Limb (tissue), 2 donors: ENCODE results near the gene IZUMO3.
A peak's percentile ranks its signal among the peaks of the same experiment; 100 is the strongest.
"Not testable (repeated sequence)": the region's sequence is repeated elsewhere in the genome, so short reads cannot be mapped to it uniquely, and the experiment has no call there.

Experiments
- DNase-seq, 2 donors: peaks; one replicate each; pipeline ENCODE4 v3.0.0-alpha.2; 2016; ENCODE audit errors: extremely low spot score in 2 of 2

The IZUMO3 gene, protein sequence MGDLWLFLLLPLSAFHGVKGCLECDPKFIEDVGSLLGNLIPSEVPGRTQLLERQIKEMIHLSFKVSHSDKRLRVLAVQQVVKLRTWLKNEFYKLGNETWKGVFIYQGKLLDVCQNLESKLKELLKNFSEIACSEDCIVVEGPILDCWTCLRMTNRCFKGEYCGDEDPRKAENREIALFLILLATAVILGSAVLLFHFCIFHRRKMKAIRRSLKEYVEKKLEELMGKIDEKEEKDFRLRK

GRCh38 chr9:24545847-24546522 is at the start of gene IZUMO3:
Gene IZUMO3, minus strand, starts transcription at chr9:24545897. Its CDS starts 248 bp downstream, at chr9:24545649.
- no peak for DNase-seq

DNA sequence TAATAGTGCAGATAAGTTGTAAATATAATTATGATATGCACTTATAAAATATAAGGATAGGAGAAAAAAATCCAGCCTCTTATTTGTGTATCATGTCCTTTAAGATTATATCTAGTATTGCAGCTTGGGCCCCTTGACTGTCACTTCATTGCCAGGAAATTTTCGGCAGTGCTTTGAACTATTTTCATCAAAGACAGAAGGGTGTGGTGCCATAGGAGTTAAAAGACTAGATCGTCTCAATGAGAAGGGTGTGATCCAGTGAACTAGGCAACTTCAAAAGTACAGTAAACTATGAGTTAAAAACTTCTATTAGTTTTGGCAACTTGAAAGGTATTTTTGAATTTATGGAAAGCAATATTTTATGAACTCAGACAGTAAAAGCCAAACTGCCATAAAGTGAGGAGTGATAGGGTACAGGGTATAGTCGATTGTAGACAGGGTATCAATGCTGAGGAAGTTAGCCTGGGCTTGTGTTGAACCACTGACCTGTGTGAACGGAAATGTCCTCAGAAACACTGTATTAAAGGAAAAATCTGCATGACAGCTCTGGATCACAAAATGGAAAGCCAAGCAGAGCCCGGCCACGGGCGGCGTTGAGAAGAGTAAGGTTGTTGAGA is 48.6 kb upstream of the IZUMO3 start:
- DNase-seq = no peak

DNA sequence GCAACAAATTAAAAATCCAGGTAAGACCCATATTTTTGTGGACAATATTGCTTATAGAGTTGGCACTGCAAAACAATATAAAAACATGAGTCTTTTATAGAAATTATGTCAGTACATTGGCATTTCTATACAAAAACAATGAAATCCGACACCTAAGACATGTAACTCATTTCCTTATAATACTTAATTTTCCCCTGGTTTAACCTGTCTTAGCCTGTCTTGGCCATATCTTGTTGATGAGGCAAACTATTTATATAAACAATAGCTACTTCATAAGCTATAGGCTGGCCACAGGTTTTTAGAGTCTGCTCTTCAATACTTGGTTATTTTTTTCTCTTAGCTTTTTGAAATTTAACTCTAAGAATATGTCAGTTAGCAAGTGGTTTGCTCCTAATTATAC is 44.7 kb upstream of the IZUMO3 start:
- no peak for DNase-seq

DNA sequence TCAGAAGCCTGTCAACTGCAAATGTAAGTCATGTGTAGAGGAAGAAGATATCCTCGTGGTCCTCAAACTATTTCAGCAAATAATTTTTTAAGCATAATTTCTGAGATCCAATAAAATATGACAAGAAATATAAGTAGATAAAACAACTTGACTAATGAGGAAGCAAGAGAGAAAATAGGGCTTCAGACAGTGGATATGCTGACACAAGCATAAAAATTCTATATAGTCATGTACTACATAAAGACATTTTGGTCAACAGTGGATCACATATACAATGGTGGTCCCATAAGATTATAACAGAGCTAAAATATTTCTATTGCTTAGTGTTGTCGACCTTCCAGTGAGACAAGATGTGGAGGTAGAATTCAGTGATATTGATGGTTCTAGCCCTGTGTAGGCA is 42.2 kb upstream of the IZUMO3 start:
- no peak for DNase-seq

DNA sequence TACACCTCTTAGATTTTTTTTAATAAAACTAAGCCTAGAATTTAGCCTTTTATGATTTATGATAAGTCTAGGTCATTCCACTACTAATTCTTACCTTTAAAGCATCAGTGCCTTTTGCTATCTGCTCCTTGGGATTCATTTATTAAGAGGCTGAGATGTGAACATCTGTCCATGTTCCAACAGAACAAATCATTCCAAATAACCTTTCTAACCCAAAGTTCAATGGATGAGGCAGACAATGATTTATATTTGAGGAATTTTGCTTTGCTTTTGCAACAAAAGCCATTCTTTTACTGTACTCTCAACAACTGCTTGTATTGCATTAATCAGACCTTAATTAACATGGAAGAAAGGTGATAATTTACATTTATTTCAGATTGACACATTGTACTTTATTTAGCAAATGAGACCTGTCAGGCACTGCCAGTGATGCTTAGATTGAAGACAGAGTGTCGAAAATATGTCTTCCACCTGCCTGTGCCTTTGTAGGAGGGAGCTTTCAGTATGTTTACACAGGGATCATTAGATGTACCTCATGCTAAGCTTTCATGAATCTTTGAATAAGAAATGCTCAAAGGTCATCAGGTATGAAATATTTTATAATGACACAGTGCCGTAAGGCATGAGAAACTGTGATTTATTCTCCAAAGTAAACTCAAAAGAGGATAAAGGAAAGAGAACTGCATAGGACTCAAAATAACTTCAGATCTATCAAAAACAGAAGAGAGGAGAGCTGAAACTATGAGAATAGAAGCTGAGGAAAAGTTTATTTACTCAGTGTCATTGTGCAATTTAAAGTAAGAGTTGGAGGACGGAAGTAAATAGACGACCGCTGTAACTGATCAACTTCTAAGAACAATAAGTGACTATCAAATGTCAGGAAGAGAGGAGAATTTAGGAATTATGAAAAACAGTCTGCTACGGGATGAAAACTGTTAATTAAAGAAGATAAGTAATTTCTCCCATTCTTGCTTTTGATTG is 36.7 kb upstream of the IZUMO3 start:
- no peak for DNase-seq

DNA sequence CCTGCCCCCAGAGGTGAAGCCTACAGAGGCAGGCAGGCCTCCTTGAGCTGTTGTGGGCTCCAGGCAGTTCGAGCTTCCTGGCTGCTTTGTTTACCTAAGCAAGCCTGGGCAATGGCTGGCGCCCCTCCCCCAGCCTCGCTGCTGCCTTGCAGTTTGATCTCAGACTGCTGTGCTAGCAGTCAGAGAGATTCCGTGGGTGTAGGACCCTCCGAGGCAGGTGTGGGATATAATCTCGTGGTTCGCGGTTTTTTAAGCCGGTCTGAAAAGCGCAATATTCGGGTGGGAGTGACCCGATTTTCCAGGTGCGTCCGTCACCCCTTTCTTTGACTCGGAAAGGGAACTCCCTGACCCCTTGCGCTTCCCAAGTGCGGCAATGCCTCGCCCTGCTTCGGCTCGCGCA is 34.3 kb upstream of the IZUMO3 start:
- DNase-seq = not testable (repeated sequence)

DNA sequence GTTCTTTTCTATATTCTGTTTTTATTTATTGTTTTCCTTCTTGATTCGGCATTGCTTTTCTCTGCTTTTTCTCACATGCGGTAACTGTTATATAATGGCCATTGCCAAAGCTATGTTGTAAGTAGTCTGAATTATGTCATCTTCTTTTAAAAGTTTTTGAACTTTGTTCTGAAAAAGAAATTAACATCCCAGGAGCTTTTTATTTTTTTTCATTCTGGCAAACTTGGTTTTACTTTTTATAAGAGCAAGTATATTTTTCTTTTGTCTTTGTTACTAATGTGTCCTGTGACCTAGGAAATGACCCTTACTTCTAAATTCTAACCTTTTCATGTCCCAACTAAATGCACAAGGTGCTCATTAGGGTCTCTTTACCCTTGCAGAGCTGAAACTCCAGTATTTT is 26.7 kb upstream of the IZUMO3 start:
- peak in 1 of 2 donors; percentile 19 for DNase-seq

DNA sequence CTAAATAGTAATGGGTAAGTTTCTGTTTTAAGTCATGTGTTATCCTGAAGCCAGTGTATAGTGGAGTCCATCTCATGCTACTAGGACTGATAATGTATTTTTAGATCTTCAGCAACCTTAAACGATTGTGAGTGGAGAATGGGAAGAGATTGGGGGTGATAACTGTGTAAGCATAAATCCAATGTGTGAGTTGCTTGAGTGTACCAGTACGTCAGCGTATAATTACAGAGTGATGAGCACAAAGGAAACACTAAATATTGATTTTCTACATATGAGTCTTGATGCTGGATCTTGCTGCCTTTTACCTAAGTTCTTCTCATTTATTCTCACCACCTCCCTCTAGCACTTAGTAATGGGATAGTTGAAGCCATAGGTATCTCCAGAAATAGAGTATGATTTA is 16.3 kb upstream of the IZUMO3 start:
- DNase-seq = no peak

DNA sequence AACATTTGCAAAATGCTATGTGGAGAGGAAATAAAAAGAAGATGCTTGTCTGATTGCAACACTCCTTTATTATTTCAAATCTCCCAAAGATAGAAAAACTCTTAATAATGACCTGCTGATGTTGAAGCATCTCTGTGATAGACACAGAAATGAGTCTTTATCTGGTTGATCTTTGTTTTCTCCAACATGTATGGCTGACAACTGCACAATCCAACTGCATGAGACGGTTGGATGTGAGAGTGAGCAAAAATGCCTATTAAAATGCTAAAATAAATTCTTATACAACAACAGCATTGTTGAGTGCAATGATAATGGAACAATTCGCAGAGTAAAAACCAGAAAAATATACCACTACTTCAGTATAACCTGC is 7.5 kb upstream of the IZUMO3 start:
- DNase-seq = no peak

GRCh38 chr9:24552526-24553182 is 7.0 kb upstream of the IZUMO3 start:
- DNase-seq = peak in 1 of 2 donors; percentile 20

GRCh38 chr9:24545285-24545684 is 412 bp downstream of the IZUMO3 start:
- DNase-seq = no peak

DNA sequence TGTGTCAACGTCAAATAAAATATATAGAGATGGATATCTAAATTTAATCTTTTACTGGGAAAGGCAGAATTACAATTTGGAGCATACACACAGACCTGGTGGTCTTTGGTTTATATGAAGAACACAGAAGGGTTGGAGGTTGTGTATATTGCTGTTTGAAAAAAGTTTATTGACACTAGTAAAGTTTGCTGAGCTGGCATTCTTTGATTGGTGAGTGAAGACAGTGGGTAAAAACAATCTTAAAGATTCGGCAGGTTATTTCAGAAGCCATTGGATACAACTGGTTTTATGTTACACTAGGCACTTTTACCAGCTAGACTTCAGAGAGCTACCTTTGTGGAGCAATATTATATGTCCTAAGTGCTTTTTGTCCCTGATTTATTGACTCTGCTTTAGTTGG is 27.2 kb downstream of the IZUMO3 start:
- no peak for DNase-seq

DNA sequence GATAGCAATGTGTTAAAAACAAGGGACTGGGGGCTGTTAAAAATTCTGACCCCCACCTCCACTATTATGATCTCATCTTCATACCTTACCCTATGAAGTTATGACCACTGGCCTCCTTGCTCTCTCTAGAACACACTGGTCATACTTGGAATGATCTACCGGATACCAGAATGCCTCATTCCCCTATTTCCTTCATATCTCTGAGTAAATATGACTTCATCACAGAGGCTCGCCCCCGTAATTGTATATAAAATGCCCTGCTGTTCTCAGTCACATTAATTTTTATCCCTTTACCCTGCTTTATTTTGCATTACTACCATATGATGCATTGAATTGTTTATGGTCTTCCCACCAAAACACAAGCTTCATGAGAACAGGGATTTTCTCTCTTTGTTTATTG is 29.2 kb downstream of the IZUMO3 start:
- DNase-seq = no peak

DNA sequence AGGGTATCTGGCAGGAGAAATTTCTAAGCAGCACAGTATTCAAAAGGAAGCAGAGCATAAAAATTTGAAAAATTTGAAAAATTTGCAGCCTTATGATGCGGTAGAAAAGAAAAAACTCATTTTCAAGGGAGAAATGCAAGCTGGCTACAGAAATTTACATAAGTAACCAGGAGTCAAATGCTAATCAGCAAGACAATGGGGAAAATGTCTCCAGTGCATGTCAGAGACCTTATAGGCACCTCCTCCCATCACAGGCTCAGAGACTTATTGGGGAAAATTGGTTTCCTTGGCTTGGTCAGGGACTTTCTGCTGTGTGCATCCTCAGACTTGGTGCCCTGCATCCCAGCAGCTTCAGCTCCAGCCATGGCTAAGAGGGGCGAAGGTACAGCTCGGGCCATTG is 35.8 kb downstream of the IZUMO3 start:
- no peak for DNase-seq

- no peak for DNase-seq
These were observed 41.2 kb downstream of the IZUMO3 start for GRCh38 chr9:24504521-24504920.

- no peak for DNase-seq
These were observed 43.3 kb downstream of the IZUMO3 start for GRCh38 chr9:24502206-24502937.

DNA sequence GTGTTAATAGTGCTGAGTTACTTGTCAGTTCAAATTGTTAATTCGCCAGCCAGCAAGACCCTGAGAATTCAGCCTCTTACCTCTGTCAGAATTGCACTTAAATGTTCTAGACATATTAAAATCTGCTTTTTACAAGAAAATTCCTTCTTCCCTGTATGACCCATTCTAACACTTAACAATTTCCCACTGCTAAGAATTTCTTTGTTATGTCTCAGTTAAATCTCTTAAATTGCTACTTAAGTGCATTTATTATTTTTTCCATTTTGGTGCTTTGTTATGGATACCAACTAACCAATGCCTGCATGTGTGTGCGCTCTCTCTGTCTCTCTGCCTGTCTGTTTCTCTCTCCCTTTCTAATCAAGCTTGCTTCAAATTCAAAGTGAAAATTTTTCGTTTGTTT is 44.9 kb downstream of the IZUMO3 start:
- DNase-seq = no peak

DNA sequence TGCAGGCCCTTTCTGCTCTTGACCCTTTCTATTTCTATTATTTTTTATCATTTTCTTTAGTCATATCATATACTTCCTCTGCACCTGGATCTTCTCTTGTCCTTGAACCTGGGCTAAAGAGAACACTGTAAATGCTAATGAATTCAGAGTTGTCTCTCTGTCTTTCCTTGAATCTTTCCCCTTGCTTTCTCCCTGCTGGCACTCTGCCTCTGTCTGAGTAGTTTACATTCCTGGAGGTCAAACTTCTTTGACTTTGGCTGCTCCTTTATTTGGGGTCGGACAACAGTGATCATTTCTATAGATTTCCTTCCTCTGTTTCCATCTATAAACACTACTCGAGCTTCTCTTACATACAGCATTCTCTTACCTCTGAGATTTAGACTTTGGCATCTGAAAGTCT is 47.1 kb downstream of the IZUMO3 start:
- no peak for DNase-seq

DNA sequence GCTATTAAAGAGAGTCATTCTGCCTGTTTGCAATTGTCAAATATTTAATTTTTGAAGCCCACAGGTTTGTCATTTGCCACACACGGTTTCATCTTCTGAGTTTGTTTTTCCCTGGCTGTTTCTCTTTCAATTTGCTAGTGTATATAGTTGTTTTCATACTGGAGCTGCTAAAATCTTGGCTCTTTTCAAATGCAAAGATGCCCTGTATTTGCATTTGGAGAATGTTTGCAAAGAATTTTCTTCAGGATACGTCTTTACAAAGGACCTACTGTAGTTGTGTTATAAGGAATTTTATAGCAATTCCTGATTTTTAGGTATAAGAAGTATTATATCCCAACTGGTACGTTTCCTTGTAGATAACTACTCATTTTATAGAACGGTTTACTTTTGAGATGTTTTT is 48.0 kb downstream of the IZUMO3 start:
- DNase-seq = no peak
